Measurements from ENCODE around the gene ASRGL1. TPM values are rescaled to one million over a fixed set of nuclear protein-coding genes. Genes with fewer than 3 reads are reported as not detected.

Gene ASRGL1
- total and polyA plus RNA-seq, 2 of the 13 experiments (the other 11 are each of a cell fraction or from before 2014, with no cell fraction given): 50.8 to 97.5 TPM

GRCh38 chr11:62372871-62373270, 35.6 kb downstream of the ASRGL1 start:
- in situ Hi-C loops (cut with HindIII; ENCODE audit: extremely low pct_ligation_motif_present, low pct_unique_long_range_greater_than_20kb): no loop called here
- H3K79me2 ChIP-seq (ENCODE audit: insufficient read depth, low read length): no peaks in the 10 kb centered on the region
- H3K9ac ChIP-seq (ENCODE audit: insufficient read depth, low read depth, low read length): no peak overlapping the region
- 95% methylated on average over 4 of the region's 6 CpGs for WGBS (ENCODE audit: low lambda C conversion rate)
- DNase-seq (ENCODE audit: low spot score) (no peak), FAIRE-seq (no peak), ATAC-seq (no peak)
- no peak overlapping the region for H2AFZ ChIP-seq (ENCODE audit: low read length)
- ChIA-PET POLR2A (no interaction called here), CTCF (ENCODE audit: low intra/inter-chr PET ratio, low total read pairs) (no interaction called here)
- no peaks in the 10 kb centered on the region; the same call in 1 of the 2 replicates for H3K9me3 ChIP-seq (ENCODE audit: low read length)
- TF ChIP-seq, protein P1, sequence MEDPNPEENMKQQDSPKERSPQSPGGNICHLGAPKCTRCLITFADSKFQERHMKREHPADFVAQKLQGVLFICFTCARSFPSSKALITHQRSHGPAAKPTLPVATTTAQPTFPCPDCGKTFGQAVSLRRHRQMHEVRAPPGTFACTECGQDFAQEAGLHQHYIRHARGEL (CRISPR knock-in tag; IDR thresholded peaks at IDR 0.05): no peak
- TF ChIP-seq, protein P2, sequence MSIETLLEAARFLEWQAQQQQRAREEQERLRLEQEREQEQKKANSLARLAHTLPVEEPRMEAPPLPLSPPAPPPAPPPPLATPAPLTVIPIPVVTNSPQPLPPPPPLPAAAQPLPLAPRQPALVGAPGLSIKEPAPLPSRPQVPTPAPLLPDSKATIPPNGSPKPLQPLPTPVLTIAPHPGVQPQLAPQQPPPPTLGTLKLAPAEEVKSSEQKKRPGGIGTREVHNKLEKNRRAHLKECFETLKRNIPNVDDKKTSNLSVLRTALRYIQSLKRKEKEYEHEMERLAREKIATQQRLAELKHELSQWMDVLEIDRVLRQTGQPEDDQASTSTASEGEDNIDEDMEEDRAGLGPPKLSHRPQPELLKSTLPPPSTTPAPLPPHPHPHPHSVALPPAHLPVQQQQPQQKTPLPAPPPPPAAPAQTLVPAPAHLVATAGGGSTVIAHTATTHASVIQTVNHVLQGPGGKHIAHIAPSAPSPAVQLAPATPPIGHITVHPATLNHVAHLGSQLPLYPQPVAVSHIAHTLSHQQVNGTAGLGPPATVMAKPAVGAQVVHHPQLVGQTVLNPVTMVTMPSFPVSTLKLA (IDR thresholded peaks at IDR 0.05): no peak
- TF ChIP-seq ZNF460 (CRISPR knock-in tag; IDR thresholded peaks at IDR 0.05; ENCODE audit: borderline replicate concordance): no peak
- TF ChIP-seq RAD21 (CRISPR knock-in tag; IDR thresholded peaks at IDR 0.05): no peak
- TF ChIP-seq YEATS4 (CRISPR knock-in tag; IDR thresholded peaks at IDR 0.05; ENCODE audit: borderline replicate concordance): no peak
- TF ChIP-seq KLF12 (CRISPR knock-in tag; IDR thresholded peaks at IDR 0.05; ENCODE audit: borderline replicate concordance): no peak
- no peak for TF ChIP-seq ZFP36L2 (CRISPR knock-in tag; IDR thresholded peaks at IDR 0.05)
- no peak for TF ChIP-seq NCOA1 (CRISPR knock-in tag; IDR thresholded peaks at IDR 0.05)
- TF ChIP-seq PLSCR1 (CRISPR knock-in tag; IDR thresholded peaks at IDR 0.05; ENCODE audit: borderline replicate concordance): no peak
- TF ChIP-seq ZMYM4 (CRISPR knock-in tag; IDR thresholded peaks at IDR 0.05): no peak
- no peak for TF ChIP-seq ZNF558 (CRISPR knock-in tag; IDR thresholded peaks at IDR 0.05; ENCODE audit: borderline replicate concordance)
- TF ChIP-seq ZNF629 (CRISPR knock-in tag; conservative IDR thresholded peaks at IDR 0.05): no peak
- TF ChIP-seq NCOR1 (IDR thresholded peaks at IDR 0.05; ENCODE audit: borderline replicate concordance, low read length): no peak
- no peak for TF ChIP-seq MATR3 (CRISPR knock-in tag; IDR thresholded peaks at IDR 0.05)
- TF ChIP-seq HNF1A (IDR thresholded peaks at IDR 0.05; ENCODE audit: low read depth): no peak
- TF ChIP-seq HNF1A (CRISPR knock-in tag; IDR thresholded peaks at IDR 0.05; ENCODE audit: borderline replicate concordance): no peak
- H3K27ac ChIP-seq (ENCODE audit: extremely low read length, insufficient read depth, low read length): no peak overlapping the region
- no peak overlapping the region for H3K4me3 ChIP-seq (replicated peaks in 1 of 3; ENCODE audit: insufficient read depth in 1 of 3, low read depth in 2 of 3, low read length in 3 of 3)
- H3K4me1 ChIP-seq (ENCODE audit: insufficient read depth, low read length): no peaks in the 10 kb centered on the region
- H4K20me1 ChIP-seq (ENCODE audit: insufficient read depth, low read length): no peaks in the 10 kb centered on the region
- no peaks in the 10 kb centered on the region for H3K27me3 ChIP-seq (ENCODE audit: control insufficient read depth in 1 of 2, insufficient read depth in 2 of 2, low read length in 2 of 2)
- H3K4me2 ChIP-seq (ENCODE audit: low read depth, low read length): no peak overlapping the region
- no TSS peak for BruUV-seq (replicated peaks)
- intact Hi-C loops (cut with micrococcal nuclease; ENCODE audit: unreplicated experiment): no loop called here
- H3K36me3 ChIP-seq (replicated peaks in 1 of 2; ENCODE audit: control insufficient read depth in 1 of 2, insufficient read depth in 2 of 2, low read length in 2 of 2): no peaks in the 10 kb centered on the region; a peak in 2 of 5 replicates

Measured in HepG2 (cell line).